Nephron progenitor cell (in vitro differentiated cells): ENCODE results near the gene ACIN1.

Experiments
- DNase-seq: peaks from one replicate; pipeline ENCODE4 v3.0.0; 2021
- H3K27ac Mint-ChIP-seq: 2 replicates; pipeline ENCODE4 v1.8.0; 2021; ENCODE audit warnings: mild to moderate bottlenecking, moderate library complexity, mixed read lengths
- H3K27me3 Mint-ChIP-seq: 2 replicates; pipeline ENCODE4 v1.8.0; 2021; ENCODE audit warnings: mild to moderate bottlenecking, low read depth, mixed read lengths; ENCODE audit not compliant: poor library complexity
- H3K36me3 Mint-ChIP-seq: 2 replicates; pipeline ENCODE4 v1.8.0; 2021; ENCODE audit warnings: low read depth, mixed read lengths
- H3K4me1 Mint-ChIP-seq: 2 replicates; pipeline ENCODE4 v1.8.0; 2021; ENCODE audit warnings: mixed read lengths
- H3K4me3 Mint-ChIP-seq: 2 replicates; pipeline ENCODE4 v1.8.0; 2021; ENCODE audit warnings: mild to moderate bottlenecking, moderate library complexity, mixed read lengths
- H3K9me3 Mint-ChIP-seq: 2 replicates; pipeline ENCODE4 v1.8.0; 2021; ENCODE audit warnings: mild to moderate bottlenecking, moderate library complexity, mixed read lengths
- TF ChIP-seq, protein P1 (sequence below): fragments of 200-600 bp; sonication (generic); IDR thresholded peaks from 2 replicates; pipeline ENCODE4 v1.5.0; 2021; ENCODE audit warnings: antibody characterized with exemption

ACIN1 gene

DNA sequence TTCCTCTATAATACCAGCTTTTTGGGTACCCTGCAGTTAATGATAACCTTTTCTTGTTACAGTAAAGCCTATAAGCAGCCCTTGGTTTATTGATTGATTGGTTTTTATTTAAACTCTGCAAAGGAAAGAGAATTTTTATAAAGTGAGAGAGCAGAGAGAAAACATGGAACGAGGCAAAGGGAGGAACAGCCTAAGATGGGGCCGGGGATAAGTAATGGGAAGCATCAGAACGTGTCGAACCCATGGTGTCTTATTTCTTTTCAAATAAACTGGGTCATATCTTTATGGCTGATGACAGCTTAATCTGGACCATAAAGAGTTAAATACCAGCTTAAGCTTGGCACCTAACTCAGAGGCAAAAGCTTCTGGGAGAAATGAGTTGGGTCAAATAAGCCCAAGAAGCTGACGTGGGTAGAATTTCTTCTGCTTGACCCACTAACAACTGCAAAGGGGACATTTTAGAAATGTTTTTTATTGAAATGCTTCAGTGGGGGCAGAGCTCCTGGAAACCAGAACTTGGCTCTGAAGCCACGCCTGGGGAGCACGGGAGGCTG, 73.0 kb downstream of the ACIN1 start:
- Mint-ChIP-seq H3K4me3 (peak overlapping the region; percentile 61), H3K4me1 (peaks cover 70% of the 10 kb centered on the region), H3K27me3 (no peaks in the 10 kb centered on the region), H3K36me3 (peaks cover 12% of the 10 kb centered on the region), H3K27ac (peak overlapping the region; percentile 99), H3K9me3 (no peaks in the 10 kb centered on the region)
- TF ChIP-seq, protein P1, sequence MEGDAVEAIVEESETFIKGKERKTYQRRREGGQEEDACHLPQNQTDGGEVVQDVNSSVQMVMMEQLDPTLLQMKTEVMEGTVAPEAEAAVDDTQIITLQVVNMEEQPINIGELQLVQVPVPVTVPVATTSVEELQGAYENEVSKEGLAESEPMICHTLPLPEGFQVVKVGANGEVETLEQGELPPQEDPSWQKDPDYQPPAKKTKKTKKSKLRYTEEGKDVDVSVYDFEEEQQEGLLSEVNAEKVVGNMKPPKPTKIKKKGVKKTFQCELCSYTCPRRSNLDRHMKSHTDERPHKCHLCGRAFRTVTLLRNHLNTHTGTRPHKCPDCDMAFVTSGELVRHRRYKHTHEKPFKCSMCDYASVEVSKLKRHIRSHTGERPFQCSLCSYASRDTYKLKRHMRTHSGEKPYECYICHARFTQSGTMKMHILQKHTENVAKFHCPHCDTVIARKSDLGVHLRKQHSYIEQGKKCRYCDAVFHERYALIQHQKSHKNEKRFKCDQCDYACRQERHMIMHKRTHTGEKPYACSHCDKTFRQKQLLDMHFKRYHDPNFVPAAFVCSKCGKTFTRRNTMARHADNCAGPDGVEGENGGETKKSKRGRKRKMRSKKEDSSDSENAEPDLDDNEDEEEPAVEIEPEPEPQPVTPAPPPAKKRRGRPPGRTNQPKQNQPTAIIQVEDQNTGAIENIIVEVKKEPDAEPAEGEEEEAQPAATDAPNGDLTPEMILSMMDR: no peak
- no peak for DNase-seq

DNA sequence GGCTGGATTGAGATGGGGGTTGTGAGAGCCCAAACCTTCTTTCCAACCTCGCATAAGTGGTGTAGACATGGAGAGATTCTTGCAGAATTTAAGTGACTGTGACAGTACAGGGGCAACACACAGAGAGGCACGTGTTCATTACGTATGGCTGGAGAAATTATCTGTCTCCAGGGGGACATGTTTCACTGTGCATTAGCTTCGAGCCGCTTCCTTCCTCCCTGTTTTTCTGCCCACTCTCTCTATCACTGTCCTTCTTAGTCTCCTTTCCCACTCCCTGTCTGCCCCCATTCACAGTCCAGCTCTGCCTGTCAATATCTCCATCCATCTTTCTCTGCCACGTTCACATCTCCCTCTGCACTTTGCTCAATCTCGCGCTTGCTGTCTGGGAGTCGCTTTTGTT, 73.5 kb downstream of the ACIN1 start:
- TF ChIP-seq, protein P1: no peak
- Mint-ChIP-seq H3K9me3 (no peaks in the 10 kb centered on the region), H3K27ac (peak overlapping the region; percentile 99), H3K27me3 (no peaks in the 10 kb centered on the region), H3K4me1 (peaks cover 70% of the 10 kb centered on the region), H3K36me3 (peaks cover 12% of the 10 kb centered on the region), H3K4me3 (peak overlapping the region; percentile 61)
- DNase-seq: no peak

DNA sequence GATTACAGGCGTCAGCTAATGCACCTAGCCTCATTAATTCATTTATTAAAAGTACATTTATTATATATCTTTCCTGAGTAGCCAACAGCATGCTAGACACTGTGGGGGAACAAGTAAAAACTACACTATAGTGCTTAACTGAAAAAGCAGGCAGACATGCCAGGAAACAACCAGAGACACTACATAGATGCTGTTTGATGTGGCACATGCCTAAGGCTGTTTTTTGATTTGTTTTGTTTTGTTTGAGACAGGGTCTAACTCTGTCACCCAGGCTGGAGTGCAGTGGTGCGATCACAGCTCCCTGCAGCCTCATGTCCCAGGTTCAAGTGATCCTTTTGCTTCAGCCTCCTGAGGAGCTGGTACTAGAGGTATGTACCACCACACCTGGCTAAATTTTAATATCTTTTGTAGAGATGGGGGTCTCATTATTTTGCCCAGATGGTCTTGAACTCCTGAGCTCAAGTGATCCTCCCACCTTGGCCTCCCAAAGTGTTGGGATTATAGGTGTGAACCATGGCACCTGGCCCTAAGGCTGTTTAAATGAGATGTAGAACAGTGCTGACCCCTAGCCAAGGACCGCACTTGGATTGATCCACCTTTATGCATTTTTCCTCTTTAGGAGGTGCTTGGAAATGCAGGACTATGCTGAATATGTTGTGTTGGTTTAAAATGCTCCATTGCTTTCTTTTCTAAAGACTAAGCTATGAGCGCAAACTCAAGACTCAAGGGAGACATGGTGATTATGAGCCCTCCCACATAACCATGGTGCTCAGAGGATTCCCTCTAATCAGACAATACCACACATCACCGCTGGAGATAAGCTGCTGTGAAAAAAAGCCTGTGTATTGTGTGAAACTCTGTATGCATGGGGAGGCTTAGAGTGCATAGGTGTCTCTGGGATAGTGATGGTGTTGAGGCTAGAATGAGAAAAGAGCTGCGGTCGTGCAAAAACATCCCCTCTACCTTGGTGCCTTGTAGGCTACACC, 74.5 kb downstream of the ACIN1 start:
- Mint-ChIP-seq H3K4me1 (peaks cover 67% of the 10 kb centered on the region), H3K27ac (peak overlapping the region; percentile 99), H3K27me3 (peaks cover 3% of the 10 kb centered on the region), H3K9me3 (no peaks in the 10 kb centered on the region), H3K36me3 (peaks cover 6% of the 10 kb centered on the region), H3K4me3 (peak overlapping the region; percentile 61)
- TF ChIP-seq, protein P1: no peak
- DNase-seq: no peak

DNA sequence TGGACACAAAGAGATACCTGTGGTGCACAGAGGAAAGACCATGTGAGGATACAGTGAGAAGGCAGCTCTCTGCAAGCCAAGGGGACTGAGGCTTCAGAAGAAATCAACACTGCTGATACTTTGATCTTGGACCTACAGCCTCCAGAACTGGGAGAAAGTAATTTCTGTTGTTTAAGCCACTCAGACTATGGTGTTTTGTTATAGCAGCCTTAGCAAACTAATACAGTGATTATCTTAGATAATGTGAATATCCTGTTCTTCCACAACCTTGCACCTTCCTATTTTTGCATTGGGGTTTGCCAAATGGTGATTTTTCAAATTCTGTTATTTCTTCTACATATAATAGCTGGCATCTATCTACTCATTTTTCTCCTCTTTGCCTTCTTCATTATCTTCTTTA, 76.8 kb downstream of the ACIN1 start:
- H3K9me3 Mint-ChIP-seq: no peaks in the 10 kb centered on the region
- no peak overlapping the region for H3K27ac Mint-ChIP-seq
- TF ChIP-seq, protein P1: no peak
- DNase-seq: no peak
- H3K4me1 Mint-ChIP-seq: peaks cover 50% of the 10 kb centered on the region
- H3K36me3 Mint-ChIP-seq: peaks cover 6% of the 10 kb centered on the region
- H3K4me3 Mint-ChIP-seq: no peak overlapping the region
- H3K27me3 Mint-ChIP-seq: peaks cover 3% of the 10 kb centered on the region

DNA sequence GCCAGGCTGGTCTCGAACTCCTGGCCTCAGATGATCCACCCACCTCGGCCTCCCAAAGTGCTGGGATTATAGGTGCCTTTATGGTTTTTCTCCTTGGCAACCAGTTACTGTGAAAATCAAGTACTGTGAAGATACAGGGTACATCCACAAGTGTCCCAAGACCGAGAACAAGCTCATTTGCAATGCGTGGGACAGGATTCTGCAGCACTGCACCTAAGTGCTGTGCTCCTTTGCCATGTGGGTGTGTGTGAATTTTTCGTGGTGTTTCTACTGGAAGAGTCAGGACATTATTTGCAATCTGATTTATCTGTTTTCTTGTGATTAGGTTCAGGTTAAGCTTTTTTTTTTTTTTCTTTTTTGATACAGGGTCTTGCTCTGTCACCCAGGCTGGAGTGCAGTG, 77.8 kb downstream of the ACIN1 start:
- no peak for DNase-seq
- Mint-ChIP-seq H3K4me1 (peaks cover 46% of the 10 kb centered on the region), H3K4me3 (no peak overlapping the region), H3K36me3 (peaks cover 6% of the 10 kb centered on the region), H3K9me3 (no peaks in the 10 kb centered on the region), H3K27me3 (peaks cover 3% of the 10 kb centered on the region), H3K27ac (no peak overlapping the region)
- TF ChIP-seq, protein P1: no peak
